NCI-H1436 (cell line): ENCODE data around the gene NFKB1.

Source experiments
- DNase-seq: peaks from one replicate; lab custom pipeline; 2025; lab: John Stamatoyannopoulos, UW

The NFKB1 gene

DNA sequence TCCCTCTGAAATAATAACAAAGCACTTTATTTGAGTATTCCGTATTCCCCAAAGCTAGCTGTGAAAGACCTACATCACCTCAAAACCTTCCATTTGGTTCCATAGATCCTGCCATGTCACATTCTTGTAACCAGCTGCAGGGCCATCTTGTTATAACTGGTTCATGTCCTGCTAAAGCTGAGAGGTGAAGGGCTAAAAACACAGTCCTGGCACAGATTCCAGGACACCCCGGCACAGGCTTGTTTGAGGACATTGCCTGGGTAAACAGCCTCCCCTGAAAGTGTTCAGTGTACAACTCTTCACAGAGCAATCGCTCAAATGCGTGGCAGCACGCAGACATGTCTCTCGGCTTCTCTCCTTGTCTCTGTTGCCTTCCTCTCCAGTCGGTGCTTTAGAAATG lies 130.5 kb downstream of the NFKB1 start:
- DNase-seq: no peak

DNA sequence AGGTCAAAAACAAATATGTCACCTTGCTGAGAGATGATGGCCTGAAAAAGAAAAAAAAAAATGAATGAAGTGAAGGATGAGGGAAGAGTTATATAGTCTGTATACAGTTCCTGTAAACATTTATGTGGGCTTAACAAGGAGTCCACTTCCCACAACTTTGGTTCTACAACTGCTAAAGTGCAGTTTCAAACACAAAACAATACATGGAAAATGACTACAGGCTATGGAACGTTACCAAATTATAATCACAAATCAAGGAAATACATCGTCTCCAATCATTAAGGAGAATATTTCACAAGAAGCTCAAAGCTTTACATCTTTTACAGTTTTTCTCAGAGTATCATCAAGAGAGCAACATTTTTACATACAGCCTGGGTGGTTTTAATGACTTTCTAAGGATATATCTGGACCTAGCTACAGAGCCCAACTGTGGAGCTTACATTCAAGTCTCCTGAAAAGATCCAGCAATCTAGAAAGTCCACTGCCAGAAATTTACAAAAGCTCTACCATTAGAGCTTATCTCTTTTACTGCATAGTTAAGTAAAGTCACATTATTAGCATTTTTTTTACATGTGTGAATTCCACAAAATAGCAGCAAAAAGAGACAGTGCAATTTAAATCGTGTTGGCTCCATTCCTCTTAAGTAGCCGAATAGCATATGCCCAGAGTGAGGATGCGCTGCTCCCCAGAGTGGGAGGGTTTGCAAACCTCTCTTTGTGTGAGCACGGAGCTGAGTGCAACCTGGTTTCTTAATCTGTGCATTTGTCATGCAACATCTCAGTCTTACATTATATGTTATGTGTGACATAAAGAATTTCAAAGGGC lies 131.3 kb downstream of the NFKB1 start:
- no peak for DNase-seq

DNA sequence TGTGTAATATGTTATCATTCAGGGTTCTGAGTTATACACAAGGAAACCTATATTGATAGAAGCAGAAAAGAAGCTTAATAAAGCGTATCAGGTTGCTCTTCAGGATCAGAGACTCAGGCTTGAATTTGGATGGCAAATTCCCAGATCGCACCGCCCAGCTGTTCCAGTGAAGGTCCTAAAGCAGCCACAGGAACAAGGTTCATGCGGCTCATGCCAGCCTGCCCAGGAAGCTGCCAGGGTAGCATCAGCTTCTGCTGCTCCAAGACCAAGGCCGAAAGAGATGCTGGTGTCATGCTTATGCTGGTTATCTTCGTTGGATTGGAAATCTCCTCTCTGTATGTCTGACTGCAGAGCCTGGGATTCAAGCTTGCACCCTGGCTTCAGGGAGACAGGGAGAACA lies 131.9 kb downstream of the NFKB1 start:
- no peak for DNase-seq

- DNase-seq: no peak
These were observed 136.2 kb downstream of the NFKB1 start for GRCh38 chr4:102637391-102637790.

DNA sequence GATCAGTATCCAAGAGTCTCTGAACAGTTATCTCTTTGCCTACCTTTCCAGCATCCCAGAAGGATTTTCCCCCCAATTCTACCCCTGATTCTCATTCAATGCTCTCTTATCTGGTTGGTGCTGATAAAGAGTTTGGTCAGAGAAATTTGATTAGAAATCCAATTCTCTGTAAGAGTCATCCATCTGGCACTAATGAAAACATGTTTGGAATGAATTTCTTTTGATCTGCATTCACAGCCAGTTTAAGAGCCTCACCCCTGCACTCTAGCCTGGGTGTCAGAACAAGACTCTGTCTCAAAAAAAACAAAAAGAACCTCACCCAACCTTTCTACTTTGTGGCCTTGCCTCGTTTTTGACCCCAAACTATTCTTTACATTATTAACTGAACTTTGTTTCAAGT lies 137.5 kb downstream of the NFKB1 start:
- no peak for DNase-seq

DNA sequence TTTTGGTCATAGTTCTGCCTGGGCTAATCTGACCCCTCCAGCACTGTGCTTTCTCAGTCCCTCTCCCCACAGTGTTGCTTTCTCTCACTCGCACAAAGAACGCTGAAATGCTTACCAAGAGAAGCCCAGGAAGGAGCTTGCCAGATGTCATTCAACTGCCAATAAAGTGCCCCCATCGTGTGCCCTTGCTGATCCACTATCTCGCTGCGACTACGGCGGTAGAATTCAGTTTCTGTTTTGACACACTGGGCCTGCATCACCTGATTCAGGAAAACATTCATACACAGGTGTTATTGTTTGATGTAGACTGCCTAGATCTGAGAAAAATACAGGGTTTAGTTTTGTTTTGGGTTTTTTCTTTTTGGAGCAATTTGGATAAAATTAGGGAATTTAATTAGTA lies 138.4 kb downstream of the NFKB1 start:
- no peak for DNase-seq

DNA sequence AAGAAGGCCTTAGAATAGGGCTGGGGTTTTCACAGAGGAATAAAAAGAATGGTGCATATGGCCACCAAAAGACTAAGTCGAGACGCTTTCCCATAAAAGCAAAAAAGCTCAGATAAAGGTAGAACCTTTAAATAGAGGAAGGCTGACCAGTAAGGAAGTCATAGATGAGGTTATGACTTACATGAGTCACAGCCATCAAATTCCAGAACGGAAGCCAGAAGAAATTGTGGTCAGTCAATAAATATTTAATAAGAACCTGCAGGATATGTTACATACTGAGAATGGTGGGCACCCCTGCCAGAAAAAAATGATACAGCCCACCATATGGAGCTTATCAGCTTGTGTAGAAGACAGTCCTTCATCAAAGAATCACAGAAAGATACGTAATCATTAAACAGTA lies 139.5 kb downstream of the NFKB1 start:
- no peak for DNase-seq

DNA sequence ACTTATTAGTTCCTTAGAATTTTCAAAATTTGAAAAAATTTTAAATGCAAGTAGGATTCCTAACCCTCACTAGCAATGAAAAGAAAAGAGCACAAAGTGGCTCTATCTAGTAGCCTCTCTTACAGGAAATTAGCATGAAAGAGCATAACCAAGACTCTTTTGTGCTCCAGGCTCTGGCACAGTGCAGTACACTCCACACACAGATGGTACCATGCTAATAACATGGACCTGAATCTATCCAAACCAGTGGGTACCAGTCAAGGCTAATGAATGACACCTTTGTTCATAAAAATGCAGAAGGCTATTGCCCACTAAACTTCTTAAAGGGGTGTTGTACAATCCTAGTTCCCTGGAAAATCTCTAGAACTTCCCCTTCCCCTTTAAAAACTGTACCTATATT lies 140.6 kb downstream of the NFKB1 start:
- DNase-seq: no peak

- no peak for DNase-seq
These were observed 141.6 kb downstream of the NFKB1 start for GRCh38 chr4:102642631-102643298.

GRCh38 chr4:102647117-102647516 lies 146.0 kb downstream of the NFKB1 start:
- no peak for DNase-seq

DNA sequence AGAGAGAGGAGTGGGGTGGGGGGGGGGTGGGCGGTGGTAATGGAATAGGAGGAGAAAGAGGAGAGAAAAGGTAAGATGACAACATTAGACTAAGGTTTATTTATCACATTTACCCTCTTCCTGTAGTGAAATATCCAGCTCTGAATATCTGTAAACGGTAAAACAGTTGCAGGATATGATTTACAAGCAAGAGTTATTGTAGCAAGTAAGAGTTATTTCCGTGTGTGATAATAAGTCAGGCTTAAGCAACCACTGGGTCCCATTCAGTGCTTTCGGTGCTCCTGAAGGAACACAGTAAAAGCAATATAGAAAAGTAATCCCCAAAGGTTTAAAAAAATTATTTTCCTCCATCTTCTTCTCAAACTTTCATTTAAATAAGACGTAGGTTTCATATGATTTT lies 156.0 kb downstream of the NFKB1 start:
- no peak for DNase-seq

GRCh38 chr4:102663073-102663472 lies 161.9 kb downstream of the NFKB1 start:
- DNase-seq: no peak

DNA sequence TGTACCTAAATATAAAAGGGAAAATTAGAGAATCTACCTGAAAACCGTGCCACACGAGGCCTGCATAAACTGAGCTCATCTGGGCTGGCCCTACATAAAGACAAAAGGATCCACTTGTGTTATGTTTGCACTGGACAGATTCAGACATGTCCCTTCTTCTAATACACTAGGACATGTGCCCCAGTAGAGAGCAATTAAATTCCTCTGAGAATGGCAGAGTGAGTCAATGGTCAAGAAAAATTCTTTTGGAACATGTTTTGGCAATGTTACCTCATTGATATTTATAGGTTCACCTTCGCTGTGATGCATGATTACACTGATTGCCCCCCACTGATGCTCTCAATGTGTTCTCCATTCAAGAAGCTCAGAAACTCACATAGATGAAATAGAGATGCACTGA lies 164.4 kb downstream of the NFKB1 start:
- DNase-seq: no peak
